ENCODE measurements around the gene SLC41A1.
A peak's percentile ranks its signal among the peaks of the same experiment; 100 is the strongest.
"Not testable (repeated sequence)": the region's sequence is repeated elsewhere in the genome, so short reads cannot be mapped to it uniquely, and the experiment has no call there.

SLC41A1 gene

GRCh38 chr1:205812878-205813754, at the start of gene SLC41A1:
Gene SLC41A1 (minus strand): TSS chr1:205813198. CDS start chr1:205810441, 2,757 bp downstream.
- DNase-seq: peak; percentile 82

- no peak for DNase-seq
Observed at GRCh38 chr1:205861540-205861939, 48.5 kb upstream of the SLC41A1 start.

GRCh38 chr1:205858141-205858961, 45.4 kb upstream of the SLC41A1 start:
- DNase-seq: no peak

- not testable (repeated sequence) for DNase-seq
Observed at GRCh38 chr1:205857501-205857900, 44.5 kb upstream of the SLC41A1 start.

- no peak for DNase-seq
Observed at GRCh38 chr1:205856433-205856832, 43.4 kb upstream of the SLC41A1 start.

GRCh38 chr1:205852969-205853368, 40.0 kb upstream of the SLC41A1 start:
- DNase-seq: no peak

- no peak for DNase-seq
Observed at GRCh38 chr1:205851993-205852392, 39.0 kb upstream of the SLC41A1 start.

GRCh38 chr1:205849619-205850355, 36.8 kb upstream of the SLC41A1 start, which contains the start of gene PM20D1:
Gene PM20D1 (minus strand): TSS chr1:205850132. CDS start chr1:205850072, 60 bp downstream.
- DNase-seq: no peak

GRCh38 chr1:205843036-205843859, 30.2 kb upstream of the SLC41A1 start:
- DNase-seq: no peak

- DNase-seq: no peak
Observed at GRCh38 chr1:205842229-205842628, 29.2 kb upstream of the SLC41A1 start.

- no peak for DNase-seq
Observed at GRCh38 chr1:205840146-205840923, 27.3 kb upstream of the SLC41A1 start.

GRCh38 chr1:205837382-205837970, 24.5 kb upstream of the SLC41A1 start:
- peak; percentile 23 for DNase-seq

- DNase-seq: no peak
Observed at GRCh38 chr1:205834751-205835150, 21.8 kb upstream of the SLC41A1 start.

- DNase-seq: no peak
Observed at GRCh38 chr1:205832326-205832751, 19.3 kb upstream of the SLC41A1 start.

- DNase-seq: no peak
Observed at GRCh38 chr1:205827623-205828022, 14.6 kb upstream of the SLC41A1 start.

GRCh38 chr1:205826995-205827394, 14.0 kb upstream of the SLC41A1 start:
- DNase-seq: no peak

GRCh38 chr1:205826016-205826806, 13.2 kb upstream of the SLC41A1 start:
- DNase-seq: no peak

GRCh38 chr1:205824180-205824579, 11.2 kb upstream of the SLC41A1 start:
- DNase-seq: no peak

GRCh38 chr1:205823260-205823659, 10.3 kb upstream of the SLC41A1 start:
- not testable (repeated sequence) for DNase-seq

GRCh38 chr1:205822397-205822796, 9.4 kb upstream of the SLC41A1 start:
- DNase-seq: no peak

All from NCI-H226 (cell line).